Endothelial cell of umbilical vein (primary cell): ENCODE data around the gene TPCN1. TPM values are rescaled to one million over a fixed set of nuclear protein-coding genes. Genes with fewer than 3 reads are reported as not detected.
A peak's percentile ranks its signal among the peaks of the same experiment; 100 is the strongest.

ENCODE experiments used
- BruUV-seq: library from RNA; stranded (reverse); fragments of 400-500 nt; replicated peaks from 2 replicates; lab custom pipeline; 2021; lab: Mats Ljungman, UMichigan
- CTCF ChIA-PET: fragments of 300-600, 350-600 bp; sonication (Branson Sonifier 250); formaldehyde crosslinking; loops from one replicate; lab custom pipeline; 2021; ENCODE audit warnings: antibody characterized with exemption, inconsistent platforms; lab: Charles Lee
- POLR2A ChIA-PET: fragments of 300-600, 350-600 bp; sonication (Branson Sonifier 250); formaldehyde crosslinking; loops from one replicate; lab custom pipeline; 2021; ENCODE audit warnings: antibody characterized with exemption, inconsistent platforms; lab: Charles Lee
- DNase-seq: peaks from one replicate; pipeline ENCODE4 v3.0.0-alpha.2; 2011; ENCODE audit warnings: low read depth, low spot score
- FAIRE-seq: peaks from 2 replicates; lab custom pipeline; 2011; peaks lifted over from hg19 to GRCh38; lab: Jason Lieb, UNC
- H2AFZ ChIP-seq: 2 replicates; pipeline ENCODE4 v1.6.0; 2012; ENCODE audit warnings: low read depth, low read length, control low read depth, inconsistent platforms
- H3K27ac ChIP-seq: 2 replicates; pipeline ENCODE4 v1.5.1; 2011; ENCODE audit warnings: low read depth, mild to moderate bottlenecking, control low read depth, low read length, moderate library complexity; ENCODE audit not compliant: insufficient read depth
- H3K27me3 ChIP-seq, 2 experiments: 2 replicates each; pipeline versions ENCODE4 v1.6.0 to v1.6.1; 2011; ENCODE audit warnings: low read length in 2 of 2, mixed read lengths in 1 of 2; ENCODE audit not compliant: control insufficient read depth in 2 of 2, insufficient read depth in 2 of 2
- H3K36me3 ChIP-seq, 2 experiments: 2 replicates in 1 of 2; 3 replicates in 1 of 2; pipeline ENCODE4 v1.5.1; 2011; ENCODE audit warnings: low read length in 2 of 2, mild to moderate bottlenecking in 1 of 2, moderate library complexity in 1 of 2; ENCODE audit not compliant: control insufficient read depth in 2 of 2, insufficient read depth in 2 of 2; ENCODE audit errors: extremely low read depth in 1 of 2
- H3K4me1 ChIP-seq: 3 replicates; pipeline ENCODE4 v1.5.1; 2011; ENCODE audit warnings: mild to moderate bottlenecking, low read length; ENCODE audit not compliant: control insufficient read depth, insufficient read depth; ENCODE audit errors: extremely low read depth
- H3K4me2 ChIP-seq: 2 replicates; pipeline ENCODE4 v1.6.1; 2011; ENCODE audit warnings: low read length, control low read depth, mixed read lengths; ENCODE audit not compliant: insufficient read depth
- H3K4me3 ChIP-seq, 3 experiments: fragments of 200-600 bp in 1 of 3; sonication (generic), shearing (Covaris generic) in 1 of 3; replicated peaks in 1 of 3; 2 replicates each; pipeline ENCODE4 v1.5.1; 2011 to 2016; ENCODE audit warnings: control low read depth in 3 of 3, low read length in 3 of 3, mild to moderate bottlenecking in 2 of 3, inconsistent platforms in 1 of 3, low read depth in 1 of 3, moderate library complexity in 1 of 3; ENCODE audit not compliant: insufficient read depth in 1 of 3
- H3K79me2 ChIP-seq: 2 replicates; pipeline ENCODE4 v1.6.0; 2012; ENCODE audit warnings: low read length, inconsistent platforms; ENCODE audit not compliant: control insufficient read depth, insufficient read depth
- H3K9ac ChIP-seq: replicated peaks from 2 replicates; pipeline ENCODE3; 2011; ENCODE audit warnings: low read length, control low read depth; ENCODE audit not compliant: insufficient read depth; ENCODE audit errors: extremely low read depth
- H3K9me1 ChIP-seq: replicated peaks from 3 replicates; pipeline ENCODE4 v1.6.0; 2011; ENCODE audit warnings: mild to moderate bottlenecking, low read length; ENCODE audit not compliant: control insufficient read depth, insufficient read depth; ENCODE audit errors: extremely low read depth
- H3K9me3 ChIP-seq: replicated peaks from 2 replicates; pipeline ENCODE4 v1.5.1; 2012; ENCODE audit warnings: low read length, inconsistent platforms; ENCODE audit not compliant: control insufficient read depth, insufficient read depth
- H4K20me1 ChIP-seq: replicated peaks from 2 replicates; pipeline ENCODE3; 2011; ENCODE audit warnings: mild to moderate bottlenecking, low read length; ENCODE audit not compliant: control insufficient read depth, insufficient read depth; ENCODE audit errors: extremely low read depth
- FOS ChIP-seq: IDR thresholded peaks from 2 replicates; pipeline ENCODE4 v1.6.1; 2011; ENCODE audit warnings: mild to moderate bottlenecking, low read length, moderate library complexity, borderline replicate concordance; ENCODE audit not compliant: insufficient read depth
- GATA2 ChIP-seq: IDR thresholded peaks from 2 replicates; pipeline ENCODE4 v1.7.0; 2011; ENCODE audit warnings: low read depth, mild to moderate bottlenecking, moderate library complexity, mixed read lengths, low read length; ENCODE audit not compliant: insufficient read length, insufficient read depth
- JUN ChIP-seq: IDR thresholded peaks from 2 replicates; pipeline ENCODE4 v1.6.1; 2011; ENCODE audit warnings: borderline replicate concordance, low read depth; ENCODE audit not compliant: insufficient read length, insufficient read depth
- MYC ChIP-seq: IDR thresholded peaks from one replicate; pipeline ENCODE4 v1.6.1; 2011; ENCODE audit warnings: mild to moderate bottlenecking, low read depth, low read length
- POLR2A ChIP-seq: IDR thresholded peaks from 2 replicates; pipeline ENCODE4 v1.6.1; 2012; ENCODE audit warnings: low read depth, mild to moderate bottlenecking, control low read depth, low read length
- dilution Hi-C: fragments of 300-500 bp; cut with MboI; formaldehyde crosslinking; loops from one replicate; pipeline ENCODE4 v1.15.0; 2019; ENCODE audit warnings: low sequenced_read_pairs; ENCODE audit not compliant: extremely low pct_ligation_motif_present
- intact Hi-C: fragments of 100-400 bp; cut with micrococcal nuclease; formaldehyde crosslinking; loops from one replicate; pipeline ENCODE4 v1.10.0; 2022
- polyA plus RNA-seq, 4 experiments: library from polyadenylated mRNA; depleted of rRNA in 3 of 4; stranded (reverse) in 3 of 4; unstranded in 1 of 4; fragments of >200 nt; gene quantifications; 2 replicates each; pipeline versions ENCODE4 v1.2.1 to v1.2.3, GENCODE V29; 2011 to 2012; ENCODE audit warnings: missing spikeins in 1 of 4
- total RNA-seq: library from RNA; stranded (reverse); gene quantifications from 2 replicates; pipeline ENCODE4 v1.2.3, GENCODE V29; 2021
- TF ChIP-seq, protein P1 (sequence below), 2 donors: IDR thresholded peaks; 1 replicate in 1 of 2; 2 replicates in 1 of 2; pipeline ENCODE4 v1.5.1; 2011; ENCODE audit warnings: low read length in 2 of 2, mild to moderate bottlenecking in 2 of 2, moderate library complexity in 2 of 2, control low read depth in 1 of 2, inconsistent platforms in 1 of 2, low read depth in 1 of 2; ENCODE audit not compliant: insufficient read depth in 1 of 2; ENCODE audit errors: extremely low read depth in 1 of 2
- TF ChIP-seq, protein P2 (sequence below): IDR thresholded peaks from 2 replicates; pipeline ENCODE4 v1.6.1; 2011; ENCODE audit not compliant: insufficient read depth, insufficient read length

The TPCN1 gene
- total and polyA plus RNA-seq, 2 donors (not counting 3 experiments of a cell fraction or from before 2014, with no cell fraction given) = 19.5 to 28.3 TPM

DNA sequence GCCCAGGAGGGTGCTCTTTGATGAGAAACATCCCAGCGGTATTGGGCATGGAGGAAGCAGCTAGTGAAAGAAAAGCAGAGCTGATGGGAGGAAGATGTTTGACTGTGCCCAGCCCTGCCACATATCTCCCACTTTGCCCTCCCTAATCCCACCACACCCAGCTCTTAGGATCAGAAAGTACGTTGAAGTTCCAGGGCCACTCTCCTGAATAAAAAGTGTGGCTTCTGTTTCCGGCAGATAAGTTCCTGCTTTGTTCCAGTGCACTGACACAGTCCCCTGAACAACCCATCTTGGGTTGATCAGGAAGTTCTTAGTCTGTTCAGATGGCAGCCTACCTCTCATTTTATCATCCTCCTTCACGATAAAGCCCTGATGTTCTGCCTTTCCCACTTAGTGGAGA is 16.5 kb downstream of the TPCN1 start:
- Histone ChIP-seq H3K9ac (no peak overlapping the region), H3K9me3 (no peaks in the 10 kb centered on the region), H3K27me3 (no peaks in the 10 kb centered on the region), H2AFZ (peak overlapping the region; percentile 17), H3K4me3 (no peak overlapping the region), H3K27ac (peak overlapping the region; percentile 9), H3K79me2 (no peaks in the 10 kb centered on the region), H4K20me1 (no peaks in the 10 kb centered on the region), H3K36me3 (peaks cover 0 to 8% of the 10 kb centered on the region in 2 experiments), H3K4me2 (peak overlapping the region; percentile 5), H3K9me1 (no peaks in the 10 kb centered on the region), H3K4me1 (peaks cover 13% of the 10 kb centered on the region)
- BruUV-seq = no TSS peak
- intact Hi-C loops = loop anchor here (1.0 to 2.0 kb wide), 2 partner anchors 9 to 41 kb away; no protein-coding TSS in a partner anchor
- CTCF ChIA-PET = interaction anchor here (1.0 to 1.3 kb wide), 2 partner anchors 15 to 18 kb away, joined by 3 to 5 read pairs; no protein-coding TSS in a partner anchor
- FAIRE-seq = peak; percentile 93
- dilution Hi-C loops = no loop called here
- peak; percentile 53 for DNase-seq
- TF ChIP-seq POLR2A (no peak), GATA2 (peak; percentile 73)
- POLR2A ChIA-PET = interaction anchor here (3.7 kb wide), 1 partner anchor 16 kb away, joined by 15 read pairs; the partner anchor contains the start of gene TPCN1

DNA sequence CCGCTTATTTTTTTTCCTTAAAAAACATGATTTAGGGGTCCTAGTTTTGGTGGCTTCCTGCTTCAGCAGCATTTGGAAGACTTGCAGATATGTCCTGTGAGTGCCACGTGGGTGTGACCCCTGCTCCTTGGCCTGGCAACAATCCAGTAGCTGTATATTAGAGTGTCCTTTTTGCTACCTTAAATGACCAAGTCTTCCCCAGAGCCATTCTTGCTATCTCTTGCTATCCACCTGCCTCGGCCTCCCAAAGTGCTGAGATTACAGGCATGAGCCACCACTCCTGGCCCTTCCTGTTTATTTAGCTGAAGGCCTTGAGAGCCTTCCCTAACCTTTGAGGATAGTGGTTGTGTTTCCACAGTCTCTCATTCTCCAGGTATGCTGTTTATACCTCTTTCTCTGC is 17.0 kb downstream of the TPCN1 start:
- POLR2A ChIA-PET = interaction anchor here (3.7 kb wide), 1 partner anchor 17 kb away, joined by 15 read pairs; the partner anchor contains the start of gene TPCN1
- Histone ChIP-seq H3K27ac (peak overlapping the region; percentile 9), H3K9me1 (no peaks in the 10 kb centered on the region), H3K36me3 (peaks cover 0 to 4% of the 10 kb centered on the region in 2 experiments), H3K27me3 (no peaks in the 10 kb centered on the region), H2AFZ (no peak overlapping the region), H3K4me3 (no peak overlapping the region), H3K79me2 (no peaks in the 10 kb centered on the region), H3K4me1 (peaks cover 13% of the 10 kb centered on the region), H4K20me1 (no peaks in the 10 kb centered on the region), H3K9ac (no peak overlapping the region), H3K9me3 (no peaks in the 10 kb centered on the region), H3K4me2 (peak overlapping the region; percentile 5)
- FAIRE-seq (peak; percentile 15), DNase-seq (no peak)
- CTCF ChIA-PET = interaction anchor here (1.0 to 1.3 kb wide), 2 partner anchors 15 to 17 kb away, joined by 3 to 5 read pairs; no protein-coding TSS in a partner anchor
- TF ChIP-seq GATA2 = no peak
- TF ChIP-seq, protein P1, sequence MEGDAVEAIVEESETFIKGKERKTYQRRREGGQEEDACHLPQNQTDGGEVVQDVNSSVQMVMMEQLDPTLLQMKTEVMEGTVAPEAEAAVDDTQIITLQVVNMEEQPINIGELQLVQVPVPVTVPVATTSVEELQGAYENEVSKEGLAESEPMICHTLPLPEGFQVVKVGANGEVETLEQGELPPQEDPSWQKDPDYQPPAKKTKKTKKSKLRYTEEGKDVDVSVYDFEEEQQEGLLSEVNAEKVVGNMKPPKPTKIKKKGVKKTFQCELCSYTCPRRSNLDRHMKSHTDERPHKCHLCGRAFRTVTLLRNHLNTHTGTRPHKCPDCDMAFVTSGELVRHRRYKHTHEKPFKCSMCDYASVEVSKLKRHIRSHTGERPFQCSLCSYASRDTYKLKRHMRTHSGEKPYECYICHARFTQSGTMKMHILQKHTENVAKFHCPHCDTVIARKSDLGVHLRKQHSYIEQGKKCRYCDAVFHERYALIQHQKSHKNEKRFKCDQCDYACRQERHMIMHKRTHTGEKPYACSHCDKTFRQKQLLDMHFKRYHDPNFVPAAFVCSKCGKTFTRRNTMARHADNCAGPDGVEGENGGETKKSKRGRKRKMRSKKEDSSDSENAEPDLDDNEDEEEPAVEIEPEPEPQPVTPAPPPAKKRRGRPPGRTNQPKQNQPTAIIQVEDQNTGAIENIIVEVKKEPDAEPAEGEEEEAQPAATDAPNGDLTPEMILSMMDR (IDR thresholded peaks at IDR 0.05; ENCODE audit: extremely low read depth in 1 of 2, insufficient read depth in 1 of 2, low read depth in 1 of 2, low read length in 2 of 2) = no peak
- no peak for TF ChIP-seq POLR2A
- TF ChIP-seq FOS = no peak
- TF ChIP-seq, protein P2, sequence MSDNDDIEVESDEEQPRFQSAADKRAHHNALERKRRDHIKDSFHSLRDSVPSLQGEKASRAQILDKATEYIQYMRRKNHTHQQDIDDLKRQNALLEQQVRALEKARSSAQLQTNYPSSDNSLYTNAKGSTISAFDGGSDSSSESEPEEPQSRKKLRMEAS = no peak
- no peak for TF ChIP-seq MYC
- TF ChIP-seq JUN = no peak
- dilution Hi-C loops = no loop called here
- BruUV-seq = no TSS peak
- intact Hi-C loops = loop anchor here (1.0 to 2.0 kb wide), 2 partner anchors 8 to 42 kb away; no protein-coding TSS in a partner anchor
